Astrocyte (in vitro differentiated cells and primary cell): Measurements from ENCODE around the gene NXPE3. TPM values are rescaled to one million over a fixed set of nuclear protein-coding genes. Genes with fewer than 3 reads are reported as not detected.
A peak's percentile ranks its signal among the peaks of the same experiment; 100 is the strongest.

Experiments
- DNase-seq: peaks from one replicate; pipeline ENCODE4 v3.0.0-alpha.2; 2010; ENCODE audit warnings: low read depth
- FAIRE-seq: peaks from 2 replicates; lab custom pipeline; 2011; peaks lifted over from hg19 to GRCh38; lab: Jason Lieb, UNC
- H2AFZ ChIP-seq: 2 replicates; pipeline ENCODE4 v1.6.0; 2012; ENCODE audit warnings: low read depth, low read length, inconsistent platforms
- H3K27ac ChIP-seq: 2 replicates; pipeline ENCODE4 v1.5.1; 2011; ENCODE audit warnings: low read depth, low read length, inconsistent platforms
- H3K27me3 ChIP-seq: 2 replicates; pipeline ENCODE4 v1.6.0; 2011; ENCODE audit warnings: low read length, inconsistent platforms; ENCODE audit not compliant: insufficient read depth
- H3K36me3 ChIP-seq: 2 replicates; pipeline ENCODE4 v1.5.1; 2011; ENCODE audit warnings: low read length, inconsistent platforms; ENCODE audit not compliant: insufficient read depth
- H3K4me1 ChIP-seq: 2 replicates; pipeline ENCODE4 v1.5.1; 2011; ENCODE audit warnings: low read length, inconsistent platforms; ENCODE audit not compliant: insufficient read depth
- H3K4me2 ChIP-seq: 2 replicates; pipeline ENCODE4 v1.6.0; 2012; ENCODE audit warnings: low read length, inconsistent platforms
- H3K4me3 ChIP-seq: 2 replicates; pipeline ENCODE4 v1.5.1; 2011; ENCODE audit warnings: low read depth, mild to moderate bottlenecking, low read length, inconsistent platforms; ENCODE audit not compliant: insufficient read depth
- H3K79me2 ChIP-seq: 2 replicates; pipeline ENCODE4 v1.6.0; 2012; ENCODE audit warnings: mild to moderate bottlenecking, low read length, inconsistent platforms; ENCODE audit not compliant: insufficient read depth
- H3K9ac ChIP-seq: 2 replicates; pipeline ENCODE4 v1.6.0; 2012; ENCODE audit warnings: mild to moderate bottlenecking, low read length, inconsistent platforms
- H3K9me3 ChIP-seq: 2 replicates; pipeline ENCODE4 v1.5.1; 2012; ENCODE audit warnings: low read depth, mild to moderate bottlenecking, low read length, inconsistent platforms; ENCODE audit not compliant: insufficient read depth
- H4K20me1 ChIP-seq: 2 replicates; pipeline ENCODE4 v1.6.0; 2012; ENCODE audit warnings: low read length, inconsistent platforms; ENCODE audit not compliant: insufficient read depth
- H3K27ac Mint-ChIP-seq: one replicate; pipeline ENCODE4 v1.8.0; 2021; ENCODE audit warnings: mild to moderate bottlenecking, mixed read lengths; ENCODE audit not compliant: unreplicated experiment
- H3K27me3 Mint-ChIP-seq: one replicate; pipeline ENCODE4 v1.8.0; 2021; ENCODE audit warnings: low read depth, mixed read lengths; ENCODE audit not compliant: unreplicated experiment
- H3K36me3 Mint-ChIP-seq: one replicate; pipeline ENCODE4 v1.8.0; 2021; ENCODE audit warnings: low read depth, mixed read lengths; ENCODE audit not compliant: unreplicated experiment
- H3K4me1 Mint-ChIP-seq: one replicate; pipeline ENCODE4 v1.8.0; 2021; ENCODE audit warnings: low read depth, mixed read lengths; ENCODE audit not compliant: unreplicated experiment
- H3K4me3 Mint-ChIP-seq: one replicate; pipeline ENCODE4 v1.8.0; 2021; ENCODE audit warnings: mild to moderate bottlenecking, moderate library complexity, mixed read lengths; ENCODE audit not compliant: unreplicated experiment
- H3K9me3 Mint-ChIP-seq: one replicate; pipeline ENCODE4 v1.8.0; 2021; ENCODE audit warnings: mild to moderate bottlenecking, mixed read lengths; ENCODE audit not compliant: unreplicated experiment
- CTCF ChIP-seq: IDR thresholded peaks from 2 replicates; pipeline ENCODE4 v1.5.1; 2011; ENCODE audit warnings: low read depth, mild to moderate bottlenecking, inconsistent platforms, low read length, moderate library complexity; ENCODE audit not compliant: insufficient read depth
- EZH2 ChIP-seq: IDR thresholded peaks from 2 replicates; pipeline ENCODE4 v1.6.1; 2012; ENCODE audit warnings: mild to moderate bottlenecking, low read length, inconsistent platforms; ENCODE audit not compliant: insufficient read depth
- total RNA-seq: library from RNA; stranded (reverse); gene quantifications from 2 replicates; pipeline ENCODE4 v1.2.1, GENCODE V29; 2021

The NXPE3 gene
- total RNA-seq, 1 donor from 2014 or later: 46.4 TPM

DNA sequence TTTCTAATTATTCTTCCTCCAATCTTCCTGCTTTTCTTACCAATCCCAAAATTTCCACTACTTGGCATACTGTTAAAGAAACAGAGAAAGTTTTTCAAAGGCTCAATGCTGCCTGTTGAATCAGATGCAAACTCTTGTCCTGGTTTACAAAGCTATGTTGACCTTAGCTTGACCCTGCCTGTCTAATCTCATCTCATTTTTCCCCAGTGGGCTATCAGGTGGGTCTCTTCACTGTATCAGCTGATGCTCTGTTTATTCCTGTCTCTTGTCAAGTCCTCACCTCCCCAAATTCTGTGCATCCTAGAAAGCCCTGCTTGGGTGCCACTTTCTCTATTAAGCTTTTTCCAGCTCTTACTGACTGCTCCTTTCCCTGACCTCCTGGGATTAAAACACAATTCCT, 88.5 kb downstream of the NXPE3 start:
- H3K9me3 Mint-ChIP-seq: no peaks in the 10 kb centered on the region
- no peak overlapping the region for H3K4me3 ChIP-seq
- no peak overlapping the region for H2AFZ ChIP-seq
- H3K27ac ChIP-seq: no peak overlapping the region
- no peak for TF ChIP-seq EZH2
- TF ChIP-seq CTCF: no peak
- H3K27ac Mint-ChIP-seq: no peak overlapping the region
- H3K27me3 ChIP-seq: no peaks in the 10 kb centered on the region
- no peak overlapping the region for H3K9ac ChIP-seq
- no peaks in the 10 kb centered on the region for H4K20me1 ChIP-seq
- no peak overlapping the region for H3K4me3 Mint-ChIP-seq
- no peaks in the 10 kb centered on the region for H3K36me3 ChIP-seq
- H3K4me2 ChIP-seq: no peak overlapping the region
- H3K4me1 Mint-ChIP-seq: peaks cover 11% of the 10 kb centered on the region
- H3K4me1 ChIP-seq: peaks cover 13% of the 10 kb centered on the region
- no peaks in the 10 kb centered on the region for H3K27me3 Mint-ChIP-seq
- H3K79me2 ChIP-seq: no peaks in the 10 kb centered on the region
- peaks cover 2% of the 10 kb centered on the region for H3K36me3 Mint-ChIP-seq
- DNase-seq (no peak), FAIRE-seq (no peak)
- no peaks in the 10 kb centered on the region for H3K9me3 ChIP-seq

DNA sequence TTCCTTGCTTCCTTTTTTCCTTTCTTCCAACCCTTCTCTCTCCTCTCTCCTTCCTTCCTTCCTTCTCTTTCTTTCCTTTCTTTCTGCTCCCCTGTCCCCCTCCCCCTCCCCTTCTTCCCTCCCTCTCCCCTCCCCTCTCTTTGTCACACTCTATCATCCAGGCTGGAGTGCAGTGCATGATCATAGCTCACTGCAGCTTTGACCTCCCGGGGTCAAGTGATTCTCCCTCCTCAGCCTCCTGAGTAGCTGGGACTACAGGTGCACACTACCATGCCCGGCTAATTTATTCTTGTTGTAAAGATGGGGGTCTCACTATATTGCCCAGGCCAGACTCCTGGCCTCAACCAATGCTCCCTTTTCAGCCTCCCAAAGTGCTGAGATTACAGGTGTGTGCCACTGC, 89.0 kb downstream of the NXPE3 start:
- Histone ChIP-seq H3K9ac (no peak overlapping the region), H3K79me2 (no peaks in the 10 kb centered on the region), H3K36me3 (no peaks in the 10 kb centered on the region), H3K27ac (no peak overlapping the region), H3K4me3 (no peak overlapping the region), H4K20me1 (no peaks in the 10 kb centered on the region), H3K4me1 (peaks cover 13% of the 10 kb centered on the region), H3K9me3 (no peaks in the 10 kb centered on the region), H3K27me3 (no peaks in the 10 kb centered on the region), H2AFZ (no peak overlapping the region), H3K4me2 (no peak overlapping the region)
- Mint-ChIP-seq H3K9me3 (no peaks in the 10 kb centered on the region), H3K27me3 (no peaks in the 10 kb centered on the region), H3K4me3 (no peak overlapping the region), H3K27ac (no peak overlapping the region), H3K36me3 (peaks cover 2% of the 10 kb centered on the region), H3K4me1 (peaks cover 11% of the 10 kb centered on the region)
- no peak for DNase-seq
- no peak for TF ChIP-seq EZH2
- TF ChIP-seq CTCF: no peak
- no peak for FAIRE-seq

- Histone ChIP-seq H3K9me3 (no peaks in the 10 kb centered on the region), H3K27me3 (no peaks in the 10 kb centered on the region), H3K4me1 (peaks cover 19% of the 10 kb centered on the region), H2AFZ (no peak overlapping the region), H3K4me2 (peak overlapping the region; percentile 28), H3K27ac (no peak overlapping the region), H3K79me2 (no peaks in the 10 kb centered on the region), H3K36me3 (no peaks in the 10 kb centered on the region), H4K20me1 (no peaks in the 10 kb centered on the region), H3K9ac (no peak overlapping the region), H3K4me3 (no peak overlapping the region)
- no peaks in the 10 kb centered on the region for H3K36me3 Mint-ChIP-seq
- no peak overlapping the region for H3K4me3 Mint-ChIP-seq
- H3K9me3 Mint-ChIP-seq: no peaks in the 10 kb centered on the region
- TF ChIP-seq EZH2 (no peak), CTCF (no peak)
- H3K27ac Mint-ChIP-seq: no peak overlapping the region
- DNase-seq (peak; percentile 90), FAIRE-seq (no peak)
- peaks cover 13% of the 10 kb centered on the region for H3K4me1 Mint-ChIP-seq
- H3K27me3 Mint-ChIP-seq: no peaks in the 10 kb centered on the region
These were observed 89.8 kb downstream of the NXPE3 start for GRCh38 chr3:101868534-101869464.
